H1 (cell line): ENCODE results near the gene SLC9C1. TPM values are rescaled to one million over a fixed set of nuclear protein-coding genes. Genes with fewer than 3 reads are reported as not detected.
"Not testable (repeated sequence)": the region's sequence is repeated elsewhere in the genome, so short reads cannot be mapped to it uniquely, and the experiment has no call there.

Source experiments
- CTCF ChIA-PET: fragments of 300-600 bp; sonication (Branson Sonifier 250); formaldehyde crosslinking; loops from one replicate; lab custom pipeline; 2021; ENCODE audit not compliant: partially characterized antibody; lab: Charles Lee
- POLR2A ChIA-PET: fragments of 300-600 bp; sonication (Branson Sonifier 250); formaldehyde crosslinking; loops from one replicate; lab custom pipeline; 2021; ENCODE audit warnings: inconsistent platforms; ENCODE audit not compliant: partially characterized antibody; lab: Charles Lee
- DNase-seq, 2 experiments: peaks; one replicate each; pipeline versions ENCODE4 v3.0.0 to v3.0.0-alpha.2; 2010 to 2022; ENCODE audit warnings: low spot score in 2 of 2, low read depth in 1 of 2, mixed read lengths in 1 of 2
- FAIRE-seq: peaks from 2 replicates; lab custom pipeline; 2011; peaks lifted over from hg19 to GRCh38; lab: Jason Lieb, UNC
- H2AFZ ChIP-seq: 2 replicates; pipeline ENCODE4 v1.8.1; 2012; ENCODE audit warnings: low read length, inconsistent platforms
- H2AK5ac ChIP-seq: 2 replicates; pipeline ENCODE4 v1.6.1; 2013; ENCODE audit warnings: low read depth, low read length
- H2BK120ac ChIP-seq: replicated peaks from 2 replicates; pipeline ENCODE3; 2013; ENCODE audit warnings: low read depth, low read length, inconsistent platforms
- H2BK12ac ChIP-seq: 2 replicates; pipeline ENCODE4 v1.6.1; 2013; ENCODE audit warnings: low read depth, low read length
- H2BK15ac ChIP-seq: 2 replicates; pipeline ENCODE4 v1.6.1; 2013; ENCODE audit warnings: low read length
- H2BK20ac ChIP-seq: 2 replicates; pipeline ENCODE4 v1.6.1; 2013; ENCODE audit warnings: low read length
- H2BK5ac ChIP-seq: 2 replicates; pipeline ENCODE4 v1.6.1; 2013; ENCODE audit warnings: low read depth, low read length
- H3K14ac ChIP-seq: 2 replicates; pipeline ENCODE4 v1.6.1; 2013; ENCODE audit warnings: inconsistent platforms; ENCODE audit not compliant: insufficient read length
- H3K18ac ChIP-seq: 2 replicates; pipeline ENCODE4 v1.6.1; 2013; ENCODE audit warnings: low read length; ENCODE audit errors: extremely low read depth
- H3K23ac ChIP-seq: 2 replicates; pipeline ENCODE4 v1.6.1; 2013; ENCODE audit warnings: inconsistent platforms; ENCODE audit not compliant: insufficient read length
- H3K23me2 ChIP-seq: 2 replicates; pipeline ENCODE4 v1.6.1; 2013; ENCODE audit warnings: low read depth, low read length
- H3K27ac ChIP-seq: 2 replicates; pipeline ENCODE4 v1.6.1; 2011; ENCODE audit warnings: low read depth, low read length, inconsistent platforms
- H3K27me3 ChIP-seq, 4 experiments: replicated peaks in 1 of 4; 1 replicate in 1 of 4; 2 replicates in 3 of 4; pipeline versions ENCODE4 v1.6.1 to v1.8.1; 2011 to 2013; ENCODE audit warnings: low read length in 3 of 4, mild to moderate bottlenecking in 3 of 4, inconsistent platforms in 2 of 4, mixed read lengths in 2 of 4, moderate library complexity in 1 of 4; ENCODE audit not compliant: control insufficient read depth in 3 of 4, insufficient read depth in 3 of 4; ENCODE audit errors: extremely low read depth in 1 of 4
- H3K36me3 ChIP-seq, 4 experiments: 2 replicates each; pipeline versions ENCODE4 v1.6.1 to v1.8.1; 2011 to 2013; ENCODE audit warnings: mild to moderate bottlenecking in 4 of 4, low read length in 3 of 4, moderate library complexity in 2 of 4, control low read depth in 1 of 4, inconsistent platforms in 1 of 4; ENCODE audit not compliant: insufficient read depth in 4 of 4, control insufficient read depth in 2 of 4
- H3K4ac ChIP-seq: replicated peaks from 2 replicates; pipeline ENCODE3; 2013; ENCODE audit warnings: low read length, low read depth, mixed read lengths, inconsistent platforms; ENCODE audit not compliant: insufficient read length
- H3K4me1 ChIP-seq, 4 experiments: replicated peaks in 1 of 4; 1 replicate in 1 of 4; 2 replicates in 3 of 4; pipeline versions ENCODE4 v1.6.1 to v1.8.1; 2011 to 2013; ENCODE audit warnings: low read length in 3 of 4, inconsistent platforms in 2 of 4, mixed read lengths in 1 of 4; ENCODE audit not compliant: insufficient read depth in 4 of 4, control insufficient read depth in 3 of 4
- H3K4me2 ChIP-seq, 2 experiments: 2 replicates each; pipeline versions ENCODE4 v1.6.1 to v1.8.1; 2011 to 2013; ENCODE audit warnings: low read depth in 2 of 2, low read length in 2 of 2, control low read depth in 1 of 2, inconsistent platforms in 1 of 2, mild to moderate bottlenecking in 1 of 2; ENCODE audit not compliant: insufficient read depth in 1 of 2
- H3K4me3 ChIP-seq, 4 experiments: fragments of 200-600, 300-600 bp in 1 of 4; sonication (generic), shearing (Covaris generic), sonication (Bioruptor Twin) in 1 of 4; 2 replicates each; pipeline versions ENCODE4 v1.5.1 to v1.8.1; 2011 to 2016; ENCODE audit warnings: low read length in 4 of 4, low read depth in 3 of 4, control low read depth in 2 of 4, inconsistent platforms in 2 of 4, mild to moderate bottlenecking in 2 of 4, mixed read lengths in 1 of 4, moderate library complexity in 1 of 4; ENCODE audit not compliant: insufficient read depth in 2 of 4; ENCODE audit errors: extremely low read depth in 1 of 4
- H3K56ac ChIP-seq: replicated peaks from 2 replicates; pipeline ENCODE3; 2013; ENCODE audit warnings: low read depth, mild to moderate bottlenecking, mixed read lengths, low read length, inconsistent platforms; ENCODE audit not compliant: insufficient read length
- H3K79me1 ChIP-seq: 2 replicates; pipeline ENCODE4 v1.6.1; 2013; ENCODE audit warnings: low read depth, low read length, control low read depth
- H3K79me2 ChIP-seq, 2 experiments: 2 replicates each; pipeline versions ENCODE4 v1.6.1 to v1.8.1; 2012 to 2013; ENCODE audit warnings: low read length in 2 of 2, mild to moderate bottlenecking in 2 of 2, inconsistent platforms in 1 of 2; ENCODE audit not compliant: insufficient read depth in 2 of 2, control insufficient read depth in 1 of 2
- H3K9ac ChIP-seq, 4 experiments: replicated peaks in 1 of 4; 1 replicate in 1 of 4; 2 replicates in 3 of 4; pipeline versions ENCODE4 v1.6.1 to v1.8.1; 2011 to 2013; ENCODE audit warnings: low read depth in 3 of 4, low read length in 3 of 4, control low read depth in 2 of 4, mild to moderate bottlenecking in 2 of 4, moderate library complexity in 2 of 4, inconsistent platforms in 1 of 4; ENCODE audit errors: extremely low read depth in 1 of 4
- H3K9me3 ChIP-seq, 2 experiments: 2 replicates each; pipeline versions ENCODE4 v1.6.1 to v1.8.1; 2012 to 2013; ENCODE audit warnings: mild to moderate bottlenecking in 2 of 2, moderate library complexity in 2 of 2, control low read depth in 1 of 2, inconsistent platforms in 1 of 2, low read depth in 1 of 2, low read length in 1 of 2, mixed read lengths in 1 of 2; ENCODE audit not compliant: insufficient read depth in 2 of 2
- H4K20me1 ChIP-seq, 2 experiments: replicated peaks in 1 of 2; 2 replicates each; pipeline versions ENCODE3 to v1.8.1; 2011 to 2013; ENCODE audit warnings: inconsistent platforms in 2 of 2, low read length in 2 of 2, mild to moderate bottlenecking in 1 of 2; ENCODE audit not compliant: insufficient read depth in 2 of 2, control insufficient read depth in 1 of 2
- H4K5ac ChIP-seq: 2 replicates; pipeline ENCODE4 v1.6.1; 2013; ENCODE audit warnings: low read length, low read depth, mixed read lengths, inconsistent platforms; ENCODE audit not compliant: insufficient read length
- H4K8ac ChIP-seq: 2 replicates; pipeline ENCODE4 v1.8.0; 2013; ENCODE audit warnings: mild to moderate bottlenecking, moderate library complexity, low read length, inconsistent platforms; ENCODE audit not compliant: insufficient read depth; ENCODE audit errors: extremely low read depth
- H4K91ac ChIP-seq: replicated peaks from 2 replicates; pipeline ENCODE3; 2013; ENCODE audit warnings: low read length, mixed read lengths, inconsistent platforms; ENCODE audit not compliant: insufficient read length
- CTCF ChIP-seq, 3 experiments: IDR thresholded peaks; 1 replicate in 2 of 3; 2 replicates in 1 of 3; pipeline versions ENCODE4 v1.5.1 to v1.6.1; 2011; ENCODE audit warnings: low read length in 3 of 3, mild to moderate bottlenecking in 3 of 3, inconsistent platforms in 2 of 3, low read depth in 1 of 3, moderate library complexity in 1 of 3; ENCODE audit not compliant: insufficient read depth in 1 of 3; ENCODE audit errors: control extremely low read depth in 1 of 3
- RAD21 ChIP-seq, 2 experiments: IDR thresholded peaks in 1 of 2; conservative IDR thresholded peaks in 1 of 2; 2 replicates each; pipeline ENCODE4 v1.6.1; 2011; ENCODE audit warnings: low read depth in 2 of 2, low read length in 2 of 2, improper control_type of control experiment in 1 of 2, inconsistent platforms in 1 of 2, mild to moderate bottlenecking in 1 of 2, moderate library complexity in 1 of 2
- RBBP5 ChIP-seq: IDR thresholded peaks from 2 replicates; pipeline ENCODE4 v1.7.1; 2012; ENCODE audit warnings: low read depth, mild to moderate bottlenecking, inconsistent platforms, low read length, moderate library complexity, borderline replicate concordance
- WGBS, 2 experiments: shearing (Covaris generic) in 1 of 2; methylation state at CpG; one replicate each; pipeline versions ENCODE4 v1.1.6 to v1.1.7; 2013 to 2015; ENCODE audit warnings: low lambda C conversion rate in 2 of 2, mixed read lengths in 2 of 2, inconsistent platforms in 1 of 2, low coverage in 1 of 2, missing lambda C conversion rate in 1 of 2; ENCODE audit not compliant: insufficient replicate concordance in 2 of 2, insufficient coverage in 1 of 2, insufficient read length in 1 of 2; ENCODE audit errors: extremely low coverage in 1 of 2, missing lambda C conversion rate in 1 of 2; 5-methylcytosine and 5-hydroxymethylcytosine counted together
- polyA plus RNA-seq, 7 experiments: library from polyadenylated mRNA; depleted of rRNA in 3 of 7; stranded (reverse) in 5 of 7; unstranded in 2 of 7; fragments of >200 nt in 5 of 7; fragments of 200-250 nt in 2 of 7; gene quantifications; 1 replicate in 5 of 7; 2 replicates in 1 of 7; 4 replicates in 1 of 7; pipeline versions ENCODE4 v1.2.1 to v1.2.3, GENCODE V29; 2011 to 2013; ENCODE audit warnings: missing spikeins in 2 of 7, mixed read lengths in 2 of 7
- total RNA-seq: library from RNA; stranded (reverse); fragmentation: NEBNext Ultra II Directional; extraction: Animal tissue kit (Norgen Biotek cat#: 25700); gene quantifications from 2 replicates; pipeline ENCODE4 v1.2.1, GENCODE V29; 2021

SLC9C1 gene
- total and polyA plus RNA-seq, 2 of the 8 experiments (the other 6 are each of a cell fraction or from before 2014, with no cell fraction given), result 0.15 to 0.24 TPM

GRCh38 chr3:112185423-112186035 lies 108.5 kb downstream of the SLC9C1 start:
- H3K27me3 ChIP-seq, H3K79me2 ChIP-seq, POLR2A ChIA-PET, H2BK120ac ChIP-seq, H3K18ac ChIP-seq, H3K9me3 ChIP-seq, H2BK12ac ChIP-seq, H3K56ac ChIP-seq, H2BK20ac ChIP-seq, FAIRE-seq, CTCF ChIA-PET, H2BK5ac ChIP-seq, H3K23me2 ChIP-seq, H3K9ac ChIP-seq, H2AK5ac ChIP-seq, H4K8ac ChIP-seq, H4K91ac ChIP-seq, H3K23ac ChIP-seq, H3K4me1 ChIP-seq, H2AFZ ChIP-seq, H3K36me3 ChIP-seq, H3K14ac ChIP-seq, H2BK15ac ChIP-seq, H4K20me1 ChIP-seq, H3K4ac ChIP-seq, H3K79me1 ChIP-seq, H4K5ac ChIP-seq, H3K27ac ChIP-seq: not testable (repeated sequence)
- Histone ChIP-seq H3K4me2 (peak overlapping the region; percentile 40 to 62; a peak in 3 of 4 replicates), H3K4me3 (peak overlapping the region; percentile 28 to 64 (median 40); a peak in 6 of 8 replicates)
- DNase-seq, result peak; percentile 17 to 66
- 2% methylated on average over 11 of the region's 42 CpGs; no CpG with 5 or more reads in 1 of the 2 experiments for WGBS, 2 experiments
- peak in 1 of 3 experiments; percentile 0; a peak in 1 of 4 replicates for TF ChIP-seq CTCF (IDR thresholded peaks at IDR 0.05; ENCODE audit: control extremely low read depth in 1 of 3, insufficient read depth in 1 of 3, low read depth in 1 of 3, low read length in 3 of 3)
- TF ChIP-seq RBBP5, result peak; percentile 35; the same call in 1 of the 2 replicates
- peak; percentile 23 to 32; a peak in 2 of 4 replicates for TF ChIP-seq RAD21 (IDR thresholded peaks at IDR 0.05 in 1 of 2, conservative IDR thresholded peaks at IDR 0.05 in 1 of 2; ENCODE audit: low read depth in 2 of 2, low read length in 2 of 2)
